Glutamatergic neuron (in vitro differentiated cells): ENCODE measurements around the gene QSOX1. TPM values are rescaled to one million over a fixed set of nuclear protein-coding genes. Genes with fewer than 3 reads are reported as not detected.

Experiments
- DNase-seq: peaks from one replicate; pipeline ENCODE4 v3.0.0; 2022
- H3K27ac Mint-ChIP-seq: one replicate; pipeline ENCODE4 v1.8.0; 2020; ENCODE audit warnings: mild to moderate bottlenecking, mixed read lengths, inconsistent platforms; ENCODE audit not compliant: unreplicated experiment
- H3K27me3 Mint-ChIP-seq: one replicate; pipeline ENCODE4 v1.8.0; 2020; ENCODE audit warnings: mild to moderate bottlenecking, moderate library complexity, mixed read lengths, inconsistent platforms; ENCODE audit not compliant: unreplicated experiment
- H3K36me3 Mint-ChIP-seq: one replicate; pipeline ENCODE4 v1.8.0; 2020; ENCODE audit warnings: mild to moderate bottlenecking, mixed read lengths, inconsistent platforms; ENCODE audit not compliant: unreplicated experiment
- H3K4me1 Mint-ChIP-seq: one replicate; pipeline ENCODE4 v1.8.0; 2020; ENCODE audit warnings: mild to moderate bottlenecking, low read depth, mixed read lengths, inconsistent platforms; ENCODE audit not compliant: unreplicated experiment
- H3K4me3 Mint-ChIP-seq: one replicate; pipeline ENCODE4 v1.8.0; 2020; ENCODE audit warnings: mild to moderate bottlenecking, mixed read lengths, inconsistent platforms; ENCODE audit not compliant: unreplicated experiment
- H3K9me3 Mint-ChIP-seq: one replicate; pipeline ENCODE4 v1.8.0; 2020; ENCODE audit warnings: mild to moderate bottlenecking, moderate library complexity, mixed read lengths, inconsistent platforms; ENCODE audit not compliant: unreplicated experiment
- total RNA-seq: library from RNA; stranded (reverse); fragmentation: NEBNext Ultra II Directional; extraction: Animal tissue kit (Norgen Biotek cat#: 25700); gene quantifications from one replicate; pipeline ENCODE4 v1.2.1, GENCODE V29; 2021; ENCODE audit not compliant: unreplicated experiment
- TF ChIP-seq, protein P1 (sequence below): fragments of 200-600 bp; sonication (generic); IDR thresholded peaks from one replicate; pipeline ENCODE4 v1.5.0; 2021; ENCODE audit not compliant: partially characterized antibody, unreplicated experiment

Gene QSOX1
- total RNA-seq, 1 donor from 2014 or later: 46.1 TPM

DNA sequence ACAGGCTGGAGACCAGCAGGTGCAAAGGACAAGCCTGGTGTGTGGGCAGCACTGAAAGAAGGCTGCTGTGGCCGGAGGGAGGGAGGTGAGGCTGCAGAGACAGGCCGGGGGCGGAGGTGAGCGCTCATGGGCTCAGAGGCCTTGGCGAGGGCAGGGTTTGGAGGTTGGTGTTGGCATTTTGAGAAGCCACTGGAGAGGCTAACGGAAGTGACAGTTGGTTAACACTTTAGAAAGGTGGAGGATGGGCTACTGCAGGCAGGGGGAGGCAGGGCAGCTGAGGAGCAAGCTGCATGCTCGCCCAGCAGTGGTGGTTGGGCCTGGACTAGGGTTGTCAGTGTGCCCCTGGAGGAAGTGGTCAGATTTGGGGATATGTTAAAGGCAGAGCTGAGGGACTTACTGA is 37.5 kb downstream of the QSOX1 start:
- TF ChIP-seq, protein P1, sequence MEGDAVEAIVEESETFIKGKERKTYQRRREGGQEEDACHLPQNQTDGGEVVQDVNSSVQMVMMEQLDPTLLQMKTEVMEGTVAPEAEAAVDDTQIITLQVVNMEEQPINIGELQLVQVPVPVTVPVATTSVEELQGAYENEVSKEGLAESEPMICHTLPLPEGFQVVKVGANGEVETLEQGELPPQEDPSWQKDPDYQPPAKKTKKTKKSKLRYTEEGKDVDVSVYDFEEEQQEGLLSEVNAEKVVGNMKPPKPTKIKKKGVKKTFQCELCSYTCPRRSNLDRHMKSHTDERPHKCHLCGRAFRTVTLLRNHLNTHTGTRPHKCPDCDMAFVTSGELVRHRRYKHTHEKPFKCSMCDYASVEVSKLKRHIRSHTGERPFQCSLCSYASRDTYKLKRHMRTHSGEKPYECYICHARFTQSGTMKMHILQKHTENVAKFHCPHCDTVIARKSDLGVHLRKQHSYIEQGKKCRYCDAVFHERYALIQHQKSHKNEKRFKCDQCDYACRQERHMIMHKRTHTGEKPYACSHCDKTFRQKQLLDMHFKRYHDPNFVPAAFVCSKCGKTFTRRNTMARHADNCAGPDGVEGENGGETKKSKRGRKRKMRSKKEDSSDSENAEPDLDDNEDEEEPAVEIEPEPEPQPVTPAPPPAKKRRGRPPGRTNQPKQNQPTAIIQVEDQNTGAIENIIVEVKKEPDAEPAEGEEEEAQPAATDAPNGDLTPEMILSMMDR: no peak
- peaks cover 28% of the 10 kb centered on the region for H3K27me3 Mint-ChIP-seq
- peaks cover 29% of the 10 kb centered on the region for H3K36me3 Mint-ChIP-seq
- H3K4me1 Mint-ChIP-seq: peaks cover 43% of the 10 kb centered on the region
- H3K4me3 Mint-ChIP-seq: no peak overlapping the region
- peak overlapping the region; percentile 23 for H3K27ac Mint-ChIP-seq
- no peak for DNase-seq
- peaks cover 24% of the 10 kb centered on the region for H3K9me3 Mint-ChIP-seq

DNA sequence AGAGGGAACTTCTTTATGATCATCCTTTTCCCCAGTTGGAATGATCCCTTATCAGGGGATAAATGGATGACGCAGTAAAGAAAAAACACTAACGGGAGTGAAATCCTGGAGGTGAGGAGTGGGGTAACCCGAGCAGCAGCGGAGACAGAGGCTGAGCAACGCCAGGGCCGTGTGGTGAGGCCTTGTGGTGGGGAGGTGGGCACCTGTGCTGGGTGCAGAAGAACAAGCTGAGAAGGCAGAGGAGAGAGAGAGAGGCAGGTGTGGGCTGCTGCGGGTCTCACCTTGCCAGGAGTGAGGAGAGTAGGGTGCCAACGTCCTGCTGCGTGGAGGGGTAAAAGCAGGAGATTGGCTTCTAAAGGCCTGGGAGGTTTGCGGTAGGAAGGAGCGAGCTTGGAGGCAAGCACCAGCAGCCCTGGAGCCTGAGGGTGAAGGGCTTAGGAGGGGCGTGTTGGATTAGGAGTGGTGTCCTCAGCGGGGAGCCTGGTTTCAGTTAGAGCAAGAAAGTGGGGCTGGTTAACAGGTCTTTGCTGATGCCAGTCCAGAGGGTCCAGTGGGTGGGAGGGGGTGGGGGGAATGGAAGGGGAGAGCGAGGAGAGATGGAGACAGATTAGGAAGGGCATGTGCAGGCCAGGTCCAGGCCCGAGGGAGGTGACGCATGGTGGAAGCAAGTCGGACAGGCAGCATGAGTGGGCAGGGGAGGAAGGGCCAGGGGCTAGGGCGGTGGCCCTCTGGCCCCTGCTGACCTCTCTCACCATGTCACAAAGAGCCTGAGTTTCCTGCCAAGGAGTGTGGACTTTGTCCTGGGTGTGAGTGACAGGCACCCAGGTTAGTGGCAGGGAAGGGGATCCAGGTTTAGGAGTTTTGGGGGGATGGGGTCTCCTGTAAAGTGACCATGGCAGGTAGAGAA is 38.7 kb downstream of the QSOX1 start:
- DNase-seq: no peak
- peaks cover 21% of the 10 kb centered on the region for H3K9me3 Mint-ChIP-seq
- peak overlapping the region; percentile 56 for H3K4me3 Mint-ChIP-seq
- peaks cover 43% of the 10 kb centered on the region for H3K4me1 Mint-ChIP-seq
- TF ChIP-seq, protein P1: no peak
- H3K36me3 Mint-ChIP-seq: peaks cover 29% of the 10 kb centered on the region
- H3K27ac Mint-ChIP-seq: no peak overlapping the region
- peaks cover 28% of the 10 kb centered on the region for H3K27me3 Mint-ChIP-seq

DNA sequence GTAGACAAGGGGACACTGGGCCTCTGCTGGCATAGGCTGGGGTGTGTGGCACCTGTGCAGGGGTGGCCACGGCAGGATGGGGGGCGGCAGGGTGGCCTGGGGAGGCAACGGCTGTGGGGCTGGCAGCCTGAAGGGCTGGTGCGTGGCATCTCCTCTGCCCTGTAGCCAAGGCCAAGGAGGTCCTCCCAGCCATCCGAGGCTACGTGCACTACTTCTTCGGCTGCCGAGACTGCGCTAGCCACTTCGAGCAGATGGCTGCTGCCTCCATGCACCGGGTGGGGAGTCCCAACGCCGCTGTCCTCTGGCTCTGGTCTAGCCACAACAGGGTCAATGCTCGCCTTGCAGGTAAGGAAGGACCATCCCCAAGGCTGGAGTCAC is 39.4 kb downstream of the QSOX1 start:
- peaks cover 37% of the 10 kb centered on the region for H3K4me1 Mint-ChIP-seq
- H3K4me3 Mint-ChIP-seq: no peak overlapping the region
- H3K36me3 Mint-ChIP-seq: peaks cover 29% of the 10 kb centered on the region
- TF ChIP-seq, protein P1: no peak
- H3K27ac Mint-ChIP-seq: no peak overlapping the region
- H3K9me3 Mint-ChIP-seq: peaks cover 21% of the 10 kb centered on the region
- H3K27me3 Mint-ChIP-seq: peaks cover 24% of the 10 kb centered on the region
- DNase-seq: no peak

DNA sequence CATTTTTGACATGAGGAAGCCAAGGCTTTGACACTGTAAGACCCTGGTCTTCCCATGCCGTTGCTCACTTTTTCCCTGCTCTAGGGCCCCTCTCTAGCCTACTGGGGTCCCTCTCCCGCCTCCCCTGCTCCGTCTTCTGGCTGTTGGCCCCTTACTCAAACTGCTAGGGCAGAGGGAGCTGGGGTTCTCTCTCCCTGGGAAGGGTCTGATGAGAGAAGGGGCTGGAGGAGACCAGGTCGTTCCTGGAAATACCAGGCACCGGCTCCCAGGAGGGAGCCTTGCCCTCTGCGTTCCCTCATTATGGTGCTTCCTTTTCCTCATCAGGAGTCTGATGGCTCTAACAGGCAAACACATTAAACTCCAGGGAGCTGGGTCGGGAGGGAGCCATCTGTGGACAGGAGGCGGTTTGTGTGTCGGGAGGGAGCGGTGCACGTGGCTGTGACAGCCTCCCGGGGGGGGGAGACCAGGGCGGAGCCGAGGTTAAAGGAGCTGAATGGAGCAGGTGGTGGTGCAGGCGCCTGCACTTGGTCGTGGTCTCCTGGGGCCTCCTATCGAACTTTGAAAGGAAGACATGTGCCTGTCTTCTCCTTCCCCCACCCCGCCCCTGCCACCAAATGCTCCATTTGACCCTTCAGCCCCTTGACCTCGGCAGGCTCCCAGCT is 40.0 kb downstream of the QSOX1 start:
- peaks cover 27% of the 10 kb centered on the region for H3K36me3 Mint-ChIP-seq
- peak; percentile 95 for DNase-seq
- peaks cover 19% of the 10 kb centered on the region for H3K9me3 Mint-ChIP-seq

More for the DNA sequence above, 40.0 kb downstream of the QSOX1 start:
- TF ChIP-seq, protein P1: no peak
- H3K27ac Mint-ChIP-seq: peak overlapping the region; percentile 95
- peaks cover 27% of the 10 kb centered on the region for H3K27me3 Mint-ChIP-seq
- peak overlapping the region; percentile 34 for H3K4me3 Mint-ChIP-seq
- peaks cover 33% of the 10 kb centered on the region for H3K4me1 Mint-ChIP-seq
